Measurements from ENCODE around the gene B3GALT6. TPM values are rescaled to one million over a fixed set of nuclear protein-coding genes. Genes with fewer than 3 reads are reported as not detected.

Gene B3GALT6
- total RNA-seq, 1 donor from 2014 or later = 15.8 TPM

DNA sequence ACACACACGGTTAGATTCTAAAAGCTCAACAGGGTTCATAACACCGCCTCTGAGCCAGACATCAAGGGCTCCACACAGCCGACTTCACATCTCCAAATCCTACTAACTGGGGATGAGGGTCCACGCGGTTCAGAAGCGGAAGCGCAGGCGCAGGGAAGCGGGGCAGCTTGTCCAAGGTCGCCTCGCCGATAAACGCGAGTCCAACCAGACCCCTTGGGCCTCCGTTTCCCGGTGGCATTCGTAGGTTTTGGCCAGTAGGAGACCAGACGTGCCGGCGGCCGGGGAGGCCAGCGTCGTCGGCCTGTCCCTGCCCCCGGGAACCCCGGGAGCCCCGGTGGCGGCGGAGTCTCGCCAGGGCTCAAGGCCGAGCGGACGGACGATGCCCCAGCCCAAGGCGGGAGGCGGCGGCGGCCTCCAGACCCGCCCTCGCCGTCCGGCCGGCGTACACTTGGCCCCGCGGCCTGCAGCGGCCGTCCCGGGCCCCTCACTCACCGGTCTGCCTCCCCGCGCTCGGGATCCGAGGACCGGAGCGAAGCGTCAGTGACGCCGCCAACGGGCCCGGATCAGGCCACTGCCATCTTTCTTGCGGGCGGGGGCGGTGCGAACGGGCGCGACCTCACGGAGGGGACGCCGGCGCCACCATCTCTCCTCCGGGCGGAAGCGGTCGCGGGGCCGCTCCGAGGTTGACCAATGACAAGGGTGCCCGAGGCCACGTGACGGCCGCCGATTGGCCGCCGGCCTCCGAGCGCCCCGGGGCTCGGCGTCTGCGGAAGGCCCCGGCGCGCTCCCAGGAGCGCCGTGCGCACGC, 433 bp upstream of the B3GALT6 start, which contains the start of gene SDF4:
SDF4 (minus strand) TSS at position 602 of the 808 bp plus-strand sequence. CDS start 3,229 bp downstream, outside the sequence.
- peak within 1 kb of the TSS; percentile 78 for H3K27ac Mint-ChIP-seq
- peak within 1 kb of the TSS; percentile 89 for H3K9ac ChIP-seq
- no peak within 1 kb of the TSS for H3K27ac ChIP-seq
- H3K4me1 Mint-ChIP-seq = peaks cover 27% of the 10 kb centered on the region
- peaks cover 16% of the 10 kb centered on the region for H3K36me3 Mint-ChIP-seq
- peaks cover 9% of the 10 kb centered on the region for H3F3A ChIP-seq (ENCODE audit: low read depth)
- peaks cover 3% of the 10 kb centered on the region for H3K9me3 Mint-ChIP-seq
- peaks cover 4% of the 10 kb centered on the region for H3K27me3 Mint-ChIP-seq (ENCODE audit: insufficient read depth, low read depth)
- peaks cover 49% of the 10 kb centered on the region for H3K79me2 ChIP-seq (ENCODE audit: low read depth)
- peak within 1 kb of the TSS; percentile 94 for H3K4me3 Mint-ChIP-seq
- H3K9me3 ChIP-seq (ENCODE audit: low read depth) = no peaks in the 10 kb centered on the region
- H3K4me2 ChIP-seq = peak within 1 kb of the TSS; percentile 96
- H3K27me3 ChIP-seq = no peaks in the 10 kb centered on the region
- peaks cover 29% of the 10 kb centered on the region for H4K20me1 ChIP-seq (ENCODE audit: low read depth)
- H2AFZ ChIP-seq (replicated peaks) = peak within 1 kb of the TSS; percentile 83
- H3K4me1 ChIP-seq = peaks cover 6% of the 10 kb centered on the region
- DNase-seq (ENCODE audit: low spot score) = peak; percentile 99
- H3K4me3 ChIP-seq = peak within 1 kb of the TSS; percentile 86
- H3K36me3 ChIP-seq = no peaks in the 10 kb centered on the region
- TF ChIP-seq EZH2phosphoT487 (IDR thresholded peaks at IDR 0.05) = no peak
- TF ChIP-seq, protein P1, sequence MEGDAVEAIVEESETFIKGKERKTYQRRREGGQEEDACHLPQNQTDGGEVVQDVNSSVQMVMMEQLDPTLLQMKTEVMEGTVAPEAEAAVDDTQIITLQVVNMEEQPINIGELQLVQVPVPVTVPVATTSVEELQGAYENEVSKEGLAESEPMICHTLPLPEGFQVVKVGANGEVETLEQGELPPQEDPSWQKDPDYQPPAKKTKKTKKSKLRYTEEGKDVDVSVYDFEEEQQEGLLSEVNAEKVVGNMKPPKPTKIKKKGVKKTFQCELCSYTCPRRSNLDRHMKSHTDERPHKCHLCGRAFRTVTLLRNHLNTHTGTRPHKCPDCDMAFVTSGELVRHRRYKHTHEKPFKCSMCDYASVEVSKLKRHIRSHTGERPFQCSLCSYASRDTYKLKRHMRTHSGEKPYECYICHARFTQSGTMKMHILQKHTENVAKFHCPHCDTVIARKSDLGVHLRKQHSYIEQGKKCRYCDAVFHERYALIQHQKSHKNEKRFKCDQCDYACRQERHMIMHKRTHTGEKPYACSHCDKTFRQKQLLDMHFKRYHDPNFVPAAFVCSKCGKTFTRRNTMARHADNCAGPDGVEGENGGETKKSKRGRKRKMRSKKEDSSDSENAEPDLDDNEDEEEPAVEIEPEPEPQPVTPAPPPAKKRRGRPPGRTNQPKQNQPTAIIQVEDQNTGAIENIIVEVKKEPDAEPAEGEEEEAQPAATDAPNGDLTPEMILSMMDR (IDR thresholded peaks at IDR 0.05) = no peak
- TF ChIP-seq EZH2 (IDR thresholded peaks at IDR 0.05) = no peak

GRCh38 chr1:1232796-1233566, 944 bp downstream of the B3GALT6 start:
- H3K79me2 ChIP-seq (ENCODE audit: low read depth) = peaks cover 49% of the 10 kb centered on the region

GRCh38 chr1:1233567-1233892, 1.5 kb downstream of the B3GALT6 start:
- H3K9me3 Mint-ChIP-seq = peaks cover 3% of the 10 kb centered on the region
- no peaks in the 10 kb centered on the region for H3K9me3 ChIP-seq (ENCODE audit: low read depth)
- H3K27me3 Mint-ChIP-seq (ENCODE audit: insufficient read depth, low read depth) = peaks cover 5% of the 10 kb centered on the region
- H3K79me2 ChIP-seq (ENCODE audit: low read depth) = peaks cover 49% of the 10 kb centered on the region
- peaks cover 33% of the 10 kb centered on the region for H4K20me1 ChIP-seq (ENCODE audit: low read depth)
- H3K4me1 Mint-ChIP-seq = peaks cover 27% of the 10 kb centered on the region
- peak overlapping the region; percentile 7 for H3K27ac Mint-ChIP-seq
- peak overlapping the region; percentile 22 for H3K4me2 ChIP-seq
- H3K4me3 Mint-ChIP-seq = peak overlapping the region; percentile 84
- peaks cover 12% of the 10 kb centered on the region for H3F3A ChIP-seq (ENCODE audit: low read depth)
- H3K27me3 ChIP-seq = no peaks in the 10 kb centered on the region
- no peak overlapping the region for H3K27ac ChIP-seq
- no peak for TF ChIP-seq EZH2 (IDR thresholded peaks at IDR 0.05)
- TF ChIP-seq, protein P1 (IDR thresholded peaks at IDR 0.05) = no peak
- TF ChIP-seq EZH2phosphoT487 (IDR thresholded peaks at IDR 0.05) = no peak
- no peak overlapping the region for H2AFZ ChIP-seq (replicated peaks)
- H3K4me3 ChIP-seq = peak overlapping the region; percentile 17
- peaks cover 6% of the 10 kb centered on the region for H3K4me1 ChIP-seq
- no peaks in the 10 kb centered on the region for H3K36me3 ChIP-seq
- H3K36me3 Mint-ChIP-seq = peaks cover 16% of the 10 kb centered on the region
- no peak for DNase-seq (ENCODE audit: low spot score)
- H3K9ac ChIP-seq = no peak overlapping the region

More at GRCh38 chr1:1232796-1233566, 944 bp downstream of the B3GALT6 start:
- Mint-ChIP-seq H3K27ac (peak overlapping the region; percentile 7), H3K4me3 (peak overlapping the region; percentile 84), H3K4me1 (peaks cover 27% of the 10 kb centered on the region), H3K27me3 (ENCODE audit: insufficient read depth, low read depth) (peaks cover 5% of the 10 kb centered on the region), H3K36me3 (peaks cover 16% of the 10 kb centered on the region), H3K9me3 (peaks cover 3% of the 10 kb centered on the region)
- H3K4me3 ChIP-seq = peak overlapping the region; percentile 17
- no peaks in the 10 kb centered on the region for H3K9me3 ChIP-seq (ENCODE audit: low read depth)
- no peaks in the 10 kb centered on the region for H3K27me3 ChIP-seq
- H3K9ac ChIP-seq = no peak overlapping the region
- peaks cover 33% of the 10 kb centered on the region for H4K20me1 ChIP-seq (ENCODE audit: low read depth)
- no peaks in the 10 kb centered on the region for H3K36me3 ChIP-seq
- peaks cover 12% of the 10 kb centered on the region for H3F3A ChIP-seq (ENCODE audit: low read depth)
- H3K4me2 ChIP-seq = peak overlapping the region; percentile 22
- no peak for TF ChIP-seq EZH2 (IDR thresholded peaks at IDR 0.05)
- TF ChIP-seq, protein P1 (IDR thresholded peaks at IDR 0.05) = no peak
- H3K4me1 ChIP-seq = peaks cover 6% of the 10 kb centered on the region
- DNase-seq (ENCODE audit: low spot score) = no peak
- H2AFZ ChIP-seq (replicated peaks) = no peak overlapping the region
- no peak overlapping the region for H3K27ac ChIP-seq
